ENCODE results near the gene SMYD3. TPM values are rescaled to one million over a fixed set of nuclear protein-coding genes. Genes with fewer than 3 reads are reported as not detected.

SMYD3 gene
- total RNA-seq, 6 experiments from 2014 or later: 6.3 to 10.0 (median 6.6) TPM

- no peak for ATAC-seq
- 53% methylated on average over 8 of the region's 10 CpGs for WGBS (ENCODE audit: insufficient coverage, low coverage, low lambda C conversion rate, missing lambda C conversion rate)
- Histone ChIP-seq H3K4me1 (no peaks in the 10 kb centered on the region), H3K4me3 (no peak overlapping the region), H3K27me3 (no peaks in the 10 kb centered on the region), H3K27ac (no peak overlapping the region), H3K9me3 (no peaks in the 10 kb centered on the region), H3K36me3 (no peaks in the 10 kb centered on the region)
- no peak for TF ChIP-seq POLR2A (IDR thresholded peaks at IDR 0.05)
- TF ChIP-seq CTCF (IDR thresholded peaks at IDR 0.05): no peak
- no peak for DNase-seq
- intact Hi-C loops (cut with DNase I): loop anchor here (10.0 kb wide), 1 partner anchor 845 kb away; the partner anchor contains the start of gene KIF26B (in 2 of the 2)
These were observed 507.1 kb downstream of the SMYD3 start for GRCh38 chr1:245999697-246000637.

DNA sequence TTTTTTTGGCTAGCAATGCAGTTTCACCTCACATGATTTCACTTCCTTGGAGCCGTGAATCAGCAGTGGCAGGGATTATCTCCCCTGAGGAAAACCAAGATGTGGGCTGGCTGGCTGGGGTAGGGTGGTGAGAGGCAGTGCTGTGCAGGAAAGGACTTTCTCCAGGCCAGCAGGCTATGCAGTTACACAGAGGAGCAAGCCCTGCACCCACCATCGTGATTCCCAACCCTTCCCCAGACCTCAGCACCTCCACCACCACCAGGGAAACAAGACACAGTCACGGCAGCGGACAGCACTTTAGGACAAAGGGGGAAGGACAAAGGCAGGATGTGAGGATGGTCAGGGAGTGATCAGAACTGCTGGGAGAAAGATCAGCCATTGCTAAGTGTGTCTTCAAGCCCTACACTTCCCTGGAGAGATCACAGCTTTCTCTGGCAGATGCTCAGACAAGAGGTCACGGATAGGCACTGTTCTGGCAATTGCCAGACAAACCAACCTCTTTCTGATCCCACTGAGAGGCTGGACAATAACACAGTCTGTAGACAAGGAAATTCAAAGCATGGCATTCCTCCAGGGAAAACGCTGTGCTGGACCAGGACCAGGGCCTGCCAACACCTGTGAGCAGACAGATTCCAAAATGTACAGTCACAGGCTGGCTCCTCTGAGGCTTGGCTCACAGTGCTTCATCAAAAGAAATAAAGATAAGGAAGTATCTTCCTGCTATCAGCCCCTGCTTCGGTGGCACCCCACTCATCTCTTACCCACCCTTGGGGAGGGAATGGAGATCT, 509.4 kb downstream of the SMYD3 start:
- ATAC-seq (peak in 2 of 4 donors; percentile 19 to 79), DNase-seq (no peak)
- WGBS (ENCODE audit: insufficient coverage, low coverage, low lambda C conversion rate, missing lambda C conversion rate): 52% methylated on average over 6 of the region's 7 CpGs

GRCh38 chr1:245996811-245997210, 510.3 kb downstream of the SMYD3 start:
- Histone ChIP-seq H3K27me3 (no peaks in the 10 kb centered on the region), H3K4me1 (no peaks in the 10 kb centered on the region), H3K36me3 (no peaks in the 10 kb centered on the region), H3K9me3 (no peaks in the 10 kb centered on the region), H3K4me3 (no peak overlapping the region), H3K27ac (no peak overlapping the region)
- intact Hi-C loops (cut with DNase I): loop anchor here in 1 of 2 donors (10.0 kb wide), 1 partner anchor 842 kb away; the partner anchor contains the start of gene KIF26B
- no peak for TF ChIP-seq CTCF (IDR thresholded peaks at IDR 0.05)
- TF ChIP-seq POLR2A (IDR thresholded peaks at IDR 0.05): no peak
- no peak for DNase-seq
- no peak for ATAC-seq
- 80% methylated on average over 14 of the region's 15 CpGs for WGBS (ENCODE audit: insufficient coverage, low coverage, low lambda C conversion rate, missing lambda C conversion rate)

More for the DNA sequence above, 509.4 kb downstream of the SMYD3 start:
- no peaks in the 10 kb centered on the region for H3K36me3 ChIP-seq
- H3K27ac ChIP-seq: no peak overlapping the region
- no peaks in the 10 kb centered on the region for H3K9me3 ChIP-seq
- TF ChIP-seq POLR2A (IDR thresholded peaks at IDR 0.05): no peak
- TF ChIP-seq CTCF (IDR thresholded peaks at IDR 0.05): no peak
- no peaks in the 10 kb centered on the region for H3K27me3 ChIP-seq
- H3K4me3 ChIP-seq: no peak overlapping the region
- intact Hi-C loops (cut with DNase I): loop anchor here in 1 of 2 donors (10.0 kb wide), 1 partner anchor 843 kb away; the partner anchor contains the start of gene KIF26B
- no peaks in the 10 kb centered on the region for H3K4me1 ChIP-seq

- Histone ChIP-seq H3K27me3 (no peaks in the 10 kb centered on the region), H3K4me1 (no peaks in the 10 kb centered on the region), H3K36me3 (no peaks in the 10 kb centered on the region), H3K27ac (no peak overlapping the region), H3K9me3 (no peaks in the 10 kb centered on the region), H3K4me3 (no peak overlapping the region)
- ATAC-seq (no peak), DNase-seq (no peak)
- intact Hi-C loops (cut with DNase I): loop anchor here in 1 of 2 donors (10.0 kb wide), 1 partner anchor 841 kb away; the partner anchor contains the start of gene KIF26B
- WGBS (ENCODE audit: insufficient coverage, low coverage, low lambda C conversion rate, missing lambda C conversion rate): 100% methylated on average over 1 of the region's 1 CpG
- TF ChIP-seq CTCF (IDR thresholded peaks at IDR 0.05) (no peak), POLR2A (IDR thresholded peaks at IDR 0.05) (no peak)
These were observed 511.6 kb downstream of the SMYD3 start for GRCh38 chr1:245995474-245995873.
